Vagina (tissue), 2 donors: Measurements from ENCODE around the gene WWOX. TPM values are rescaled to one million over a fixed set of nuclear protein-coding genes. Genes with fewer than 3 reads are reported as not detected.

Experiments used
- DNase-seq, 2 donors: peaks; one replicate each; pipeline ENCODE4 v3.0.0-alpha.2; 2017; ENCODE audit errors: extremely low spot score in 2 of 2
- H3K27ac ChIP-seq: fragments of 200-600 bp; sonication (generic); one replicate; pipeline ENCODE4 v1.5.1; 2019
- H3K27me3 ChIP-seq: fragments of 200-600 bp; sonication (generic); one replicate; pipeline ENCODE4 v1.5.1; 2019
- H3K36me3 ChIP-seq, 2 donors: fragments of 200-600 bp; sonication (generic); one replicate each; pipeline ENCODE4 v1.5.1; 2017 to 2019
- H3K4me1 ChIP-seq: fragments of 200-600 bp; sonication (generic); one replicate; pipeline ENCODE4 v1.5.1; 2019
- H3K4me3 ChIP-seq, 2 donors: fragments of 200-600 bp; sonication (generic); 1 replicate in 1 of 2; 2 replicates in 1 of 2; pipeline ENCODE4 v1.5.1; 2016 to 2019
- H3K9me3 ChIP-seq: fragments of 200-600 bp; sonication (generic); one replicate; pipeline ENCODE4 v1.5.1; 2019
- CTCF ChIP-seq, 3 experiments: fragments of 450-650 bp in 2 of 3; fragments of 200-600 bp in 1 of 3; sonication (generic) in 1 of 3; IDR thresholded peaks; one replicate each; pipeline ENCODE4 v1.5.1; 2017 to 2019; ENCODE audit warnings: antibody characterized with exemption in 3 of 3, mild to moderate bottlenecking in 2 of 3, moderate library complexity in 2 of 3
- POLR2A ChIP-seq, 2 donors: fragments of 450-650 bp; IDR thresholded peaks; one replicate each; pipeline ENCODE4 v1.6.1; 2017; ENCODE audit warnings: antibody characterized with exemption in 2 of 2, mild to moderate bottlenecking in 2 of 2, moderate library complexity in 2 of 2
- POLR2AphosphoS5 ChIP-seq, 2 donors: sonication (generic); formaldehyde crosslinking; IDR thresholded peaks; one replicate each; pipeline ENCODE4 v1.9.0; 2017; ENCODE audit warnings: antibody characterized with exemption in 2 of 2, mild to moderate bottlenecking in 2 of 2, low read depth in 1 of 2; ENCODE audit not compliant: insufficient read depth in 1 of 2
- intact Hi-C: fragments of 100-400 bp; cut with DNase I; formaldehyde crosslinking; loops from one replicate; pipeline ENCODE4 v1.15.1; 2023
- total RNA-seq: library from RNA; depleted of rRNA; stranded (reverse); fragments of >200 nt; gene quantifications from one replicate; pipeline ENCODE4 v1.2.3, GENCODE V29; 2016

The WWOX gene
- total RNA-seq, 1 donor from 2014 or later = 33.1 TPM

DNA sequence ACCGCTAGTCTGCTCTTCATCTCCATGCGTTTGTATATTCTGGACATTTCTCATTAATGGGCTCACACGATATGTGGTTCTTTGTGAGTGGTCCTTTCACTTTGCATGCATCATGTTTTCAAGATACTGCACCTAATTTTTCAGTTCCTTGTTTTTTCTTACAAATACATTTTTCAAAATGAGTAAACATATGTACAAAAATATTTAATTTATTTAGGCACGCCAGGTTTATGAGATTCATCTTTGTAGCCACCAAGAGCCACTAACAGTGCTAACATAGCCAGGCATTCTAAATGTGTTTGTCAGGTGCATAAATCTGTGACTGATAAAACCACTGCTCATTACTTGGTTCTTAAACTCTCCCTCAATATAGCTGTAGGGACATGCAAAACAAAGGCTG lies 375.3 kb downstream of the WWOX start:
- no peak for TF ChIP-seq POLR2AphosphoS5 (IDR thresholded peaks at IDR 0.05; ENCODE audit: insufficient read depth in 1 of 2, low read depth in 1 of 2)
- no peak for TF ChIP-seq POLR2A (IDR thresholded peaks at IDR 0.05)
- no peak for TF ChIP-seq CTCF (IDR thresholded peaks at IDR 0.05)
- Histone ChIP-seq H3K4me3 (no peak overlapping the region), H3K27me3 (no peaks in the 10 kb centered on the region), H3K9me3 (no peaks in the 10 kb centered on the region), H3K4me1 (no peaks in the 10 kb centered on the region), H3K36me3 (no peaks in the 10 kb centered on the region), H3K27ac (no peak overlapping the region)
- DNase-seq = no peak
- intact Hi-C loops = no loop called here

GRCh38 chr16:78476615-78477014 lies 377.2 kb downstream of the WWOX start:
- H3K4me1 ChIP-seq = no peaks in the 10 kb centered on the region
- H3K27ac ChIP-seq = no peak overlapping the region
- DNase-seq = no peak
- no peak overlapping the region for H3K4me3 ChIP-seq
- intact Hi-C loops = no loop called here
- H3K27me3 ChIP-seq = no peaks in the 10 kb centered on the region
- H3K36me3 ChIP-seq = no peaks in the 10 kb centered on the region
- no peaks in the 10 kb centered on the region for H3K9me3 ChIP-seq
- TF ChIP-seq CTCF (IDR thresholded peaks at IDR 0.05) (no peak), POLR2AphosphoS5 (IDR thresholded peaks at IDR 0.05; ENCODE audit: insufficient read depth in 1 of 2, low read depth in 1 of 2) (no peak), POLR2A (IDR thresholded peaks at IDR 0.05) (no peak)

GRCh38 chr16:78478267-78478861 lies 378.9 kb downstream of the WWOX start:
- H3K27ac ChIP-seq = no peak overlapping the region
- no peaks in the 10 kb centered on the region for H3K9me3 ChIP-seq
- TF ChIP-seq POLR2AphosphoS5 (IDR thresholded peaks at IDR 0.05; ENCODE audit: insufficient read depth in 1 of 2, low read depth in 1 of 2) = no peak
- intact Hi-C loops = no loop called here
- H3K4me3 ChIP-seq = no peak overlapping the region
- H3K27me3 ChIP-seq = no peaks in the 10 kb centered on the region
- no peaks in the 10 kb centered on the region for H3K36me3 ChIP-seq
- no peaks in the 10 kb centered on the region for H3K4me1 ChIP-seq
- no peak for DNase-seq

DNA sequence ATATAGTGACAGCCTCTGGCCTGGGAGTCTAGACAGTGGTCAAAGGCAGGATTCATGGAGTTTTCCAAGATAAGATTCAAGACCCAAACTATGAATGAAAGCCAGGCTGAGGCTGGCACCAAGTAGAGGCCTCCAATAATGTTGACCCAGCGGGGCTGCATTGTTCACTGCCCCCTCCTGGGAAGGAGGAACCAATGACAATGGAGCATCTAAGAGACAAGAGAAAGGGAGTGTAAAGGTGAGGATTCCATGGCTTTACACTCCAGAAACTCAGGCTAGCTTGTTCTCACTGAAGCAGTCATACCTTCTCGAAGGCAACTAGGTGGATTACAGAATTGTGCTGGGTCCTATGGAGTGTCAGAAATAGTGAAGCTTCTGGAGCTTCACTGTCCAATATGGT lies 380.3 kb downstream of the WWOX start:
- no peak overlapping the region for H3K27ac ChIP-seq
- DNase-seq = no peak
- TF ChIP-seq POLR2A (IDR thresholded peaks at IDR 0.05) = no peak
- no peak for TF ChIP-seq CTCF (IDR thresholded peaks at IDR 0.05)
- TF ChIP-seq POLR2AphosphoS5 (IDR thresholded peaks at IDR 0.05; ENCODE audit: insufficient read depth in 1 of 2, low read depth in 1 of 2) = no peak
- no peaks in the 10 kb centered on the region for H3K4me1 ChIP-seq
- intact Hi-C loops = no loop called here
- no peaks in the 10 kb centered on the region for H3K9me3 ChIP-seq
- H3K27me3 ChIP-seq = no peaks in the 10 kb centered on the region
- no peaks in the 10 kb centered on the region for H3K36me3 ChIP-seq
- no peak overlapping the region for H3K4me3 ChIP-seq

- no peak overlapping the region for H3K4me3 ChIP-seq
- H3K4me1 ChIP-seq = no peaks in the 10 kb centered on the region
- H3K9me3 ChIP-seq = no peaks in the 10 kb centered on the region
- TF ChIP-seq POLR2A (IDR thresholded peaks at IDR 0.05) (no peak), POLR2AphosphoS5 (IDR thresholded peaks at IDR 0.05; ENCODE audit: insufficient read depth in 1 of 2, low read depth in 1 of 2) (no peak), CTCF (IDR thresholded peaks at IDR 0.05) (no peak)
- no peaks in the 10 kb centered on the region for H3K36me3 ChIP-seq
- intact Hi-C loops = no loop called here
- no peak overlapping the region for H3K27ac ChIP-seq
- H3K27me3 ChIP-seq = no peaks in the 10 kb centered on the region
- DNase-seq = no peak
Measured at GRCh38 chr16:78480588-78480987, 381.1 kb downstream of the WWOX start.
